Neural progenitor cell (in vitro differentiated cells): ENCODE data around the gene SRCIN1. TPM values are rescaled to one million over a fixed set of nuclear protein-coding genes. Genes with fewer than 3 reads are reported as not detected.

Experiments used
- DNase-seq: peaks from one replicate; pipeline ENCODE4 v3.0.0-alpha.2; 2016; ENCODE audit warnings: low spot score
- H2AFZ ChIP-seq: fragments of 200-600 bp; sonication (generic); replicated peaks from 2 replicates; pipeline ENCODE4 v1.6.1; 2016; ENCODE audit warnings: antibody characterized with exemption
- H3F3A ChIP-seq: fragments of 200-600 bp; sonication (generic); 2 replicates; pipeline ENCODE4 v1.6.1; 2016; ENCODE audit warnings: antibody characterized with exemption, low read depth
- H3K27ac ChIP-seq: fragments of 200-600 bp; sonication (generic); 2 replicates; pipeline ENCODE4 v1.5.1; 2016; ENCODE audit warnings: mild to moderate bottlenecking
- H3K27me3 ChIP-seq: fragments of 200-600 bp; sonication (generic); 2 replicates; pipeline ENCODE4 v1.6.1; 2016; ENCODE audit warnings: mild to moderate bottlenecking, moderate library complexity
- H3K36me3 ChIP-seq: fragments of 200-600 bp; sonication (generic); 2 replicates; pipeline ENCODE4 v1.5.1; 2016
- H3K4me1 ChIP-seq: fragments of 200-600 bp; sonication (generic); 2 replicates; pipeline ENCODE4 v1.6.1; 2016; ENCODE audit warnings: mixed run types
- H3K4me2 ChIP-seq: fragments of 200-600 bp; sonication (generic); 2 replicates; pipeline ENCODE4 v1.6.1; 2016
- H3K4me3 ChIP-seq: fragments of 200-600 bp; sonication (generic); 2 replicates; pipeline ENCODE4 v1.5.1; 2016
- H3K79me2 ChIP-seq: fragments of 200-600 bp; sonication (generic); 2 replicates; pipeline ENCODE4 v1.6.1; 2016; ENCODE audit warnings: low read depth
- H3K9ac ChIP-seq: fragments of 200-600 bp; sonication (generic); 2 replicates; pipeline ENCODE4 v1.6.1; 2016
- H3K9me3 ChIP-seq: fragments of 200-600 bp; sonication (generic); 2 replicates; pipeline ENCODE4 v1.5.1; 2016; ENCODE audit warnings: low read depth
- H4K20me1 ChIP-seq: fragments of 200-600 bp; sonication (generic); 2 replicates; pipeline ENCODE4 v1.6.1; 2016; ENCODE audit warnings: low read depth
- H3K27ac Mint-ChIP-seq: 3 replicates; pipeline ENCODE4 v1.8.0; 2021; ENCODE audit warnings: mixed read lengths
- H3K27me3 Mint-ChIP-seq: 2 replicates; pipeline ENCODE4 v1.8.0; 2022; ENCODE audit warnings: low read depth, mild to moderate bottlenecking, inconsistent platforms, moderate library complexity, mixed read lengths; ENCODE audit not compliant: insufficient read depth
- H3K36me3 Mint-ChIP-seq: 3 replicates; pipeline ENCODE4 v1.8.0; 2021; ENCODE audit warnings: mixed read lengths
- H3K4me1 Mint-ChIP-seq: 3 replicates; pipeline ENCODE4 v1.8.0; 2021; ENCODE audit warnings: mixed read lengths
- H3K4me3 Mint-ChIP-seq: 3 replicates; pipeline ENCODE4 v1.8.0; 2021; ENCODE audit warnings: mild to moderate bottlenecking, moderate library complexity, mixed read lengths
- H3K9me3 Mint-ChIP-seq: 3 replicates; pipeline ENCODE4 v1.8.0; 2020; ENCODE audit warnings: mixed read lengths
- CTCF ChIP-seq: fragments of 200-600 bp; sonication (generic); IDR thresholded peaks from 2 replicates; pipeline ENCODE4 v1.5.1; 2017; ENCODE audit warnings: antibody characterized with exemption, mild to moderate bottlenecking
- EZH2 ChIP-seq: fragments of 200-600 bp; sonication (generic); IDR thresholded peaks from 2 replicates; pipeline ENCODE4 v1.6.1; 2017; ENCODE audit warnings: antibody characterized with exemption, mild to moderate bottlenecking, moderate library complexity
- EZH2phosphoT487 ChIP-seq: fragments of 200-600 bp; sonication (generic); IDR thresholded peaks from 2 replicates; pipeline ENCODE4 v1.6.1; 2017; ENCODE audit warnings: antibody characterized with exemption
- total RNA-seq: library from RNA; depleted of rRNA; stranded (reverse); fragments of >200 nt; gene quantifications from 2 replicates; pipeline ENCODE4 v1.2.3, GENCODE V29; 2015; ENCODE audit warnings: low replicate concordance

The SRCIN1 gene, protein sequence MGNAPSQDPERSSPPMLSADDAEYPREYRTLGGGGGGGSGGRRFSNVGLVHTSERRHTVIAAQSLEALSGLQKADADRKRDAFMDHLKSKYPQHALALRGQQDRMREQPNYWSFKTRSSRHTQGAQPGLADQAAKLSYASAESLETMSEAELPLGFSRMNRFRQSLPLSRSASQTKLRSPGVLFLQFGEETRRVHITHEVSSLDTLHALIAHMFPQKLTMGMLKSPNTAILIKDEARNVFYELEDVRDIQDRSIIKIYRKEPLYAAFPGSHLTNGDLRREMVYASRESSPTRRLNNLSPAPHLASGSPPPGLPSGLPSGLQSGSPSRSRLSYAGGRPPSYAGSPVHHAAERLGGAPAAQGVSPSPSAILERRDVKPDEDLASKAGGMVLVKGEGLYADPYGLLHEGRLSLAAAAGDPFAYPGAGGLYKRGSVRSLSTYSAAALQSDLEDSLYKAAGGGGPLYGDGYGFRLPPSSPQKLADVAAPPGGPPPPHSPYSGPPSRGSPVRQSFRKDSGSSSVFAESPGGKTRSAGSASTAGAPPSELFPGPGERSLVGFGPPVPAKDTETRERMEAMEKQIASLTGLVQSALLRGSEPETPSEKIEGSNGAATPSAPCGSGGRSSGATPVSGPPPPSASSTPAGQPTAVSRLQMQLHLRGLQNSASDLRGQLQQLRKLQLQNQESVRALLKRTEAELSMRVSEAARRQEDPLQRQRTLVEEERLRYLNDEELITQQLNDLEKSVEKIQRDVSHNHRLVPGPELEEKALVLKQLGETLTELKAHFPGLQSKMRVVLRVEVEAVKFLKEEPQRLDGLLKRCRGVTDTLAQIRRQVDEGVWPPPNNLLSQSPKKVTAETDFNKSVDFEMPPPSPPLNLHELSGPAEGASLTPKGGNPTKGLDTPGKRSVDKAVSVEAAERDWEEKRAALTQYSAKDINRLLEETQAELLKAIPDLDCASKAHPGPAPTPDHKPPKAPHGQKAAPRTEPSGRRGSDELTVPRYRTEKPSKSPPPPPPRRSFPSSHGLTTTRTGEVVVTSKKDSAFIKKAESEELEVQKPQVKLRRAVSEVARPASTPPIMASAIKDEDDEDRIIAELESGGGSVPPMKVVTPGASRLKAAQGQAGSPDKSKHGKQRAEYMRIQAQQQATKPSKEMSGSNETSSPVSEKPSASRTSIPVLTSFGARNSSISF
- total RNA-seq: 3.8 and 15.6 TPM in 2 replicates

DNA sequence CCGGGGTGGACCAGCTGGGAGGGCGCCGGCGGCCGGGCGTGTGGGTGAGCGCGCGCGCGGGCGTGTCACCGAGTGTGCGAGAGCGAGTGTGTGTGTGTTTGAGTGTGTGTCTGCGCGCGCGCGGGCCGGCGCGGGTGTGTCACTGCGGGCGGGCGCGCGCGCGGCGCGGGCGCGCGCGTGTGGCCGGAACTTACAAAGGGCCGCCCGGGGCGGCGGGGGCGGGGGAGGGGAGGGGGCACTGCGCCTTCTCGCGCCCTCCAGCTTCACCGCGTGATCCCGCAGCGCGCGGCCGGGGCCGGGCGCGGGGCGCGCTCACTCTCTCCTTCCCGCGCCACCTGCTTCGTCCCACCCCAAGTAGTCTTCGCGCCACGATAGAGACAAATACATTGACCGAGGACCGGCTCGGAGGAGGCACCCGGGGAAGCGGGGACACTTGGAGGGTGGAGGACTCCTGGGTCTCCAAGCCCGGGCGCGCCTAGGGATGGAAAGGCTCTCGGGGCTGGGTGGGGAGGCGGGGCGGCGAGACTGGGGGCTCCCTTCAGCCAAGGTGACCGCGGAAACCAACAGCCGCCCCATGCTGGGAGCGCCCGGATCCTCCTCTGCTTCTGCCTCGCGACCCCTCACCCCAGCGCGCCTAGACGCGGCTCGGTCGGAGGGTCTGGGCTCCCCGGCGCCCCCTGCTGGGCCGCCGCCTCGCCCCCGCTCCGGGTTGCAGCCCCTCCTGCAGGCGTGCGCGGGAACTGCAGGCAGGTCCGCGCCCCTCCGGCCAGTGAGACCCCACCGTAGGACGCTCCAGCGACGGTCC is at the start of gene SRCIN1:
SRCIN1 (minus strand) TSS at position 112 of the 805 bp plus-strand sequence. CDS start 247 bp downstream, outside the sequence.
- Mint-ChIP-seq H3K27ac (peak within 1 kb of the TSS; percentile 50), H3K27me3 (peaks cover 26% of the 10 kb centered on the region), H3K9me3 (no peaks in the 10 kb centered on the region), H3K4me3 (peak within 1 kb of the TSS; percentile 85), H3K4me1 (peaks cover 57% of the 10 kb centered on the region), H3K36me3 (no peaks in the 10 kb centered on the region)
- H3F3A ChIP-seq: peaks cover 75% of the 10 kb centered on the region
- H3K36me3 ChIP-seq: no peaks in the 10 kb centered on the region
- no peak within 1 kb of the TSS for H3K9ac ChIP-seq
- H2AFZ ChIP-seq: peak within 1 kb of the TSS; percentile 77
- DNase-seq: peak; percentile 86
- no peak within 1 kb of the TSS for H3K27ac ChIP-seq
- H3K4me3 ChIP-seq: peak within 1 kb of the TSS; percentile 83
- TF ChIP-seq EZH2 (peak; percentile 49), CTCF (peak; percentile 99), EZH2phosphoT487 (no peak)
- peaks cover 30% of the 10 kb centered on the region for H4K20me1 ChIP-seq
- H3K4me2 ChIP-seq: peak within 1 kb of the TSS; percentile 81
- peaks cover 44% of the 10 kb centered on the region for H3K4me1 ChIP-seq
- H3K79me2 ChIP-seq: peaks cover 2% of the 10 kb centered on the region
- H3K9me3 ChIP-seq: no peaks in the 10 kb centered on the region
- peaks cover 23% of the 10 kb centered on the region for H3K27me3 ChIP-seq

DNA sequence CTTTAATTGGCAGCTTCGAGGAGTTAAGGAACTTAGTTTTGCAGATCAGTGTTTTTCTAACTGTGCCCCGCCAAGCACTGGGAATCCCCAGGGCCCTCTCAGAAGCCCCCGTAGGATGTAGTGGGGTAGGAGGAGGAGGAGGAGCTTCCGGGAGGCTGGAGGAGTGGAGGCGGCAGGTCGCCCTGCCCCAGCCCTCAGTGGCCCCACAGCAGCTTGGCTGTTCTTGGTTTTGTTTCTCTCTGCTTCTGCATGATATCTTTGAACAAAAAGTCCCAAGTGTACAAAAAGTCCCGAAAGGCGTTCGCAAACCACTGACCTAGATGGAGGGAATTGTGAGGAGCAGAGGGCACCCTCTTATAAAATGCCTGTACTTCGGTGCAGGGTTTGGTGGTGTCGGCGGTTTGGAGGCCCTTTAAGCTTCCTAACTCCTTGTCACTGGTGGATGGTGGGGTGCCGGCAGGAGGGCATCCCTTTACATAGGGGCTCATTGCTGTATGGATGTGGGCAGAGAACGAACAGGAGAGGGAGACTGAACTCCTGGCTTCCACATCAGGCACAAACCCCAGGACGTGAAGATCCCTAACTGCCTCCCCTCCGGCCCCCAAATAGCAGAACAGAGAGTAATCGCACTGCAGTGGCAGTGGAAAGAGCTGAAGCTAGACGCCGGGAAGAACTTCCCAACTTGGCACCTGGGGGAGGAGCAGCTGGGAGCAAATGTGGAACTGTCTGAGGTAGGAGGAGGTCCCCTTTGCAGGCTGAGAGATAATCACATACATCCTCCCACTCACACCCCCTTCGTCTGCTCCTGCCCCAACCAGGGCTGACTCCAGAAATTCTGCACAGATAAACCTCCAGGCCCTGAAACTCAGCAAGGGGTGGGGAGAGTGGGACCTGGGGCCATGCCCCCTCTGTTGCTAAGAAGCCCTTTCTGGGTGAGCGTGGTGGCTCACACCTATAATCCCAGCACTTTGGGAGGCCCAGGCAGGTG is 49.0 kb upstream of the SRCIN1 start:
- DNase-seq: no peak

More for the DNA sequence above, 49.0 kb upstream of the SRCIN1 start:
- H3K27me3 ChIP-seq: no peaks in the 10 kb centered on the region
- Mint-ChIP-seq H3K4me3 (peak overlapping the region; percentile 42), H3K27me3 (peaks cover 11% of the 10 kb centered on the region), H3K4me1 (peaks cover 32% of the 10 kb centered on the region), H3K36me3 (no peaks in the 10 kb centered on the region), H3K27ac (no peak overlapping the region), H3K9me3 (no peaks in the 10 kb centered on the region)
- H4K20me1 ChIP-seq: no peaks in the 10 kb centered on the region
- no peaks in the 10 kb centered on the region for H3K79me2 ChIP-seq
- H3K27ac ChIP-seq: no peak overlapping the region
- no peaks in the 10 kb centered on the region for H3F3A ChIP-seq
- H2AFZ ChIP-seq: peak overlapping the region; percentile 55
- no peak overlapping the region for H3K4me3 ChIP-seq
- no peaks in the 10 kb centered on the region for H3K36me3 ChIP-seq
- TF ChIP-seq EZH2phosphoT487 (no peak), EZH2 (no peak), CTCF (no peak)
- no peak overlapping the region for H3K9ac ChIP-seq
- H3K4me1 ChIP-seq: peaks cover 26% of the 10 kb centered on the region
- no peaks in the 10 kb centered on the region for H3K9me3 ChIP-seq
- H3K4me2 ChIP-seq: no peak overlapping the region
